ENCODE measurements around the gene PAPSS2.

GRCh38 chr10:87744606-87745005 lies 84.9 kb downstream of the PAPSS2 start:
- TF ChIP-seq EZH2 (IDR thresholded peaks at IDR 0.05; ENCODE audit: borderline replicate concordance) (no peak), CTCF (IDR thresholded peaks at IDR 0.05; ENCODE audit: poor library complexity) (no peak), EZH2phosphoT487 (IDR thresholded peaks at IDR 0.05; ENCODE audit: low read depth, severe bottlenecking, unreplicated experiment) (no peak)
